IMR-90 (cell line): ENCODE measurements around the gene ALDOA. TPM values are rescaled to one million over a fixed set of nuclear protein-coding genes. Genes with fewer than 3 reads are reported as not detected.

Experiments used
- ATAC-seq: fragments of 200-7000 bp; cut with Tn5 transposase; 2 replicates; pipeline ENCODE4 v1.9.1; 2020; ENCODE audit warnings: low read depth, mild to moderate bottlenecking, moderate library complexity
- BruUV-seq: library from RNA; stranded (reverse); fragments of 400-500 nt; replicated peaks from 2 replicates; lab custom pipeline; 2021; lab: Mats Ljungman, UMichigan
- CTCF ChIA-PET: fragments of 300-600 bp; formaldehyde crosslinking; extraction: SDS; loops from one replicate; lab custom pipeline; 2021; ENCODE audit warnings: antibody characterized with exemption; lab: Yijun Ruan, JAX
- POLR2A ChIA-PET: fragments of 300-600 bp; sonication (Branson Sonifier 250); formaldehyde crosslinking; loops from one replicate; lab custom pipeline; 2022; ENCODE audit warnings: antibody characterized with exemption; ENCODE audit not compliant: unreplicated experiment; lab: Charles Lee
- DNase-seq: peaks from one replicate; pipeline ENCODE4 v3.0.0; 2013
- H2AFZ ChIP-seq: replicated peaks from 2 replicates; pipeline ENCODE3; 2013; ENCODE audit warnings: low read length, mild to moderate bottlenecking; ENCODE audit not compliant: poor library complexity
- H2AK5ac ChIP-seq: 2 replicates; pipeline ENCODE4 v1.6.1; 2013; ENCODE audit warnings: low read depth, low read length, inconsistent platforms
- H2AK9ac ChIP-seq: replicated peaks from 2 replicates; pipeline ENCODE3; 2013; ENCODE audit warnings: mild to moderate bottlenecking, low read depth, low read length, moderate library complexity; ENCODE audit not compliant: poor library complexity
- H2BK120ac ChIP-seq: 2 replicates; pipeline ENCODE4 v1.6.1; 2013; ENCODE audit warnings: low read depth, low read length, inconsistent platforms
- H2BK15ac ChIP-seq: 3 replicates; pipeline ENCODE4 v1.6.1; 2013; ENCODE audit warnings: low read depth, low read length, inconsistent platforms
- H2BK20ac ChIP-seq: 2 replicates; pipeline ENCODE4 v1.6.1; 2013; ENCODE audit warnings: low read depth, mild to moderate bottlenecking, inconsistent platforms, low read length, moderate library complexity
- H2BK5ac ChIP-seq: 2 replicates; pipeline ENCODE4 v1.6.1; 2013; ENCODE audit warnings: mild to moderate bottlenecking, low read depth, low read length, inconsistent platforms; ENCODE audit not compliant: poor library complexity, severe bottlenecking
- H3K14ac ChIP-seq: replicated peaks from 2 replicates; pipeline ENCODE4 v1.6.1; 2013; ENCODE audit warnings: low read depth, low read length, inconsistent platforms
- H3K18ac ChIP-seq: 2 replicates; pipeline ENCODE4 v1.6.1; 2013; ENCODE audit warnings: low read depth, low read length, control low read depth
- H3K23ac ChIP-seq: 2 replicates; pipeline ENCODE4 v1.6.1; 2013; ENCODE audit warnings: low read depth, low read length, inconsistent platforms
- H3K27ac ChIP-seq: 2 replicates; pipeline ENCODE4 v1.5.1; 2013; ENCODE audit warnings: mild to moderate bottlenecking, control low read depth, low read length; ENCODE audit not compliant: insufficient read depth
- H3K27me3 ChIP-seq: 2 replicates; pipeline ENCODE4 v1.6.1; 2013; ENCODE audit warnings: low read length; ENCODE audit not compliant: control insufficient read depth, insufficient read depth
- H3K36me3 ChIP-seq: 2 replicates; pipeline ENCODE4 v1.6.1; 2013; ENCODE audit warnings: low read length, mixed read lengths; ENCODE audit not compliant: control insufficient read depth, insufficient read depth
- H3K4ac ChIP-seq: 2 replicates; pipeline ENCODE4 v1.6.1; 2013; ENCODE audit warnings: low read depth, low read length, inconsistent platforms
- H3K4me1 ChIP-seq: 2 replicates; pipeline ENCODE4 v1.6.1; 2013; ENCODE audit warnings: low read length, mixed read lengths; ENCODE audit not compliant: control insufficient read depth, insufficient read depth
- H3K4me2 ChIP-seq: 2 replicates; pipeline ENCODE4 v1.6.1; 2013; ENCODE audit warnings: low read depth, mild to moderate bottlenecking, control low read depth, low read length, moderate library complexity
- H3K4me3 ChIP-seq: 2 replicates; pipeline ENCODE4 v1.5.1; 2013; ENCODE audit warnings: low read depth, mild to moderate bottlenecking, control low read depth, low read length, moderate library complexity; ENCODE audit not compliant: insufficient read depth
- H3K56ac ChIP-seq: 2 replicates; pipeline ENCODE4 v1.6.1; 2013; ENCODE audit warnings: low read length, inconsistent platforms; ENCODE audit not compliant: insufficient read depth; ENCODE audit errors: extremely low read depth
- H3K79me1 ChIP-seq, 2 experiments: 2 replicates each; pipeline ENCODE4 v1.6.1; 2013; ENCODE audit warnings: low read length in 2 of 2, inconsistent platforms in 1 of 2, low read depth in 1 of 2
- H3K9ac ChIP-seq: 2 replicates; pipeline ENCODE4 v1.6.1; 2013; ENCODE audit warnings: low read depth, low read length, control low read depth
- H3K9me1 ChIP-seq: 2 replicates; pipeline ENCODE4 v1.6.1; 2013; ENCODE audit warnings: low read length, inconsistent platforms; ENCODE audit not compliant: insufficient read depth
- H3K9me3 ChIP-seq: 2 replicates; pipeline ENCODE4 v1.6.1; 2013; ENCODE audit warnings: low read length; ENCODE audit not compliant: control insufficient read depth, insufficient read depth
- H4K20me1 ChIP-seq: 2 replicates; pipeline ENCODE4 v1.6.1; 2013; ENCODE audit warnings: low read length, inconsistent platforms; ENCODE audit not compliant: insufficient read depth
- H4K5ac ChIP-seq: 2 replicates; pipeline ENCODE4 v1.6.1; 2013; ENCODE audit warnings: mild to moderate bottlenecking, low read depth, low read length, control low read depth
- H4K8ac ChIP-seq, 2 experiments: 2 replicates each; pipeline ENCODE4 v1.6.1; 2013; ENCODE audit warnings: low read depth in 2 of 2, low read length in 2 of 2, control low read depth in 1 of 2, inconsistent platforms in 1 of 2
- H4K91ac ChIP-seq: 2 replicates; pipeline ENCODE4 v1.6.1; 2013; ENCODE audit warnings: low read depth, low read length, inconsistent platforms; ENCODE audit not compliant: insufficient read depth
- CEBPB ChIP-seq: IDR thresholded peaks from 2 replicates; pipeline ENCODE4 v1.6.1; 2012; ENCODE audit warnings: low read depth, low read length, improper control_type of control experiment
- CHD1 ChIP-seq: IDR thresholded peaks from 2 replicates; pipeline ENCODE4 v1.6.1; 2012; ENCODE audit warnings: low read depth, low read length, improper control_type of control experiment
- ELK1 ChIP-seq: fragments of 150-350 bp; IDR thresholded peaks from 2 replicates; pipeline ENCODE4 v1.6.1; 2016; ENCODE audit warnings: low read depth, mild to moderate bottlenecking, low read length, moderate library complexity, borderline replicate concordance
- FOS ChIP-seq: fragments of 150-350 bp; IDR thresholded peaks from 2 replicates; pipeline ENCODE4 v1.6.1; 2016; ENCODE audit warnings: low read depth, low read length
- MAFK ChIP-seq: IDR thresholded peaks from 2 replicates; pipeline ENCODE4 v1.6.1; 2012; ENCODE audit warnings: low read depth, low read length, improper control_type of control experiment
- MAZ ChIP-seq: IDR thresholded peaks from 2 replicates; pipeline ENCODE4 v1.6.1; 2012; ENCODE audit warnings: low read depth, mild to moderate bottlenecking, low read length, improper control_type of control experiment, moderate library complexity, borderline replicate concordance
- MXI1 ChIP-seq: IDR thresholded peaks from 2 replicates; pipeline ENCODE4 v1.6.1; 2012; ENCODE audit warnings: low read depth, mild to moderate bottlenecking, low read length, moderate library complexity, borderline replicate concordance
- NFE2L2 ChIP-seq: fragments of 150-350 bp; IDR thresholded peaks from 2 replicates; pipeline ENCODE4 v1.6.1; 2016; ENCODE audit warnings: low read depth, mild to moderate bottlenecking, low read length
- POLR2A ChIP-seq: IDR thresholded peaks from 2 replicates; pipeline ENCODE4 v1.6.1; 2012; ENCODE audit warnings: mild to moderate bottlenecking, low read depth, low read length
- RAD21 ChIP-seq: IDR thresholded peaks from 2 replicates; pipeline ENCODE4 v1.6.1; 2012; ENCODE audit warnings: low read length, improper control_type of control experiment
- RCOR1 ChIP-seq: IDR thresholded peaks from 2 replicates; pipeline ENCODE4 v1.6.1; 2012; ENCODE audit warnings: mild to moderate bottlenecking, low read length, improper control_type of control experiment; ENCODE audit not compliant: insufficient replicate concordance
- RFX5 ChIP-seq: IDR thresholded peaks from 2 replicates; pipeline ENCODE4 v1.8.0; 2012; ENCODE audit warnings: low read depth, mild to moderate bottlenecking, low read length, moderate library complexity
- SMC3 ChIP-seq: fragments of 150-350 bp; IDR thresholded peaks from 2 replicates; pipeline ENCODE4 v1.6.1; 2016; ENCODE audit warnings: low read depth, mild to moderate bottlenecking, antibody characterized with exemption, low read length, moderate library complexity
- WGBS, 2 experiments: methylation state at CpG; one replicate each; pipeline versions ENCODE4 v1.1.5 to v1.1.7; 2013; ENCODE audit warnings: missing lambda C conversion rate in 2 of 2; ENCODE audit not compliant: insufficient read length in 1 of 2; ENCODE audit errors: extremely low coverage in 2 of 2; 5-methylcytosine and 5-hydroxymethylcytosine counted together
- dilution Hi-C: fragments of 300-500 bp; cut with HindIII; formaldehyde crosslinking; loops from one replicate; pipeline ENCODE4 v1.14.3; 2018; ENCODE audit warnings: low sequenced_read_pairs; ENCODE audit not compliant: unreplicated experiment
- in situ Hi-C: fragments of 300-500 bp; cut with MboI; formaldehyde crosslinking; loops from 3 replicates; pipeline ENCODE4 v1.14.3; 2019; ENCODE audit warnings: low sequenced_read_pairs, inconsistent platforms, mixed read lengths
- intact Hi-C: fragments of 100-400 bp; cut with micrococcal nuclease; formaldehyde crosslinking; loops from 2 replicates; pipeline ENCODE4 v1.10.0; 2022
- polyA plus RNA-seq, 3 experiments: library from polyadenylated mRNA; depleted of rRNA; stranded (reverse); fragments of >200 nt; gene quantifications; 2 replicates each; pipeline ENCODE4 v1.2.3, GENCODE V29; 2012; ENCODE audit warnings: low replicate concordance in 1 of 3
- total RNA-seq: library from RNA; depleted of rRNA; stranded (reverse); fragments of >200 nt; gene quantifications from 2 replicates; pipeline ENCODE4 v1.2.3, GENCODE V29; 2012
- TF ChIP-seq, protein P1 (sequence below): fragments of 150-350 bp; IDR thresholded peaks from 2 replicates; pipeline ENCODE4 v1.6.1; 2017; ENCODE audit warnings: mild to moderate bottlenecking, antibody characterized with exemption, low read length, low read depth

Gene ALDOA
- total and polyA plus RNA-seq, 2 of the 4 experiments (the other 2 are of a cell fraction): 1,697 to 1,990 TPM

DNA sequence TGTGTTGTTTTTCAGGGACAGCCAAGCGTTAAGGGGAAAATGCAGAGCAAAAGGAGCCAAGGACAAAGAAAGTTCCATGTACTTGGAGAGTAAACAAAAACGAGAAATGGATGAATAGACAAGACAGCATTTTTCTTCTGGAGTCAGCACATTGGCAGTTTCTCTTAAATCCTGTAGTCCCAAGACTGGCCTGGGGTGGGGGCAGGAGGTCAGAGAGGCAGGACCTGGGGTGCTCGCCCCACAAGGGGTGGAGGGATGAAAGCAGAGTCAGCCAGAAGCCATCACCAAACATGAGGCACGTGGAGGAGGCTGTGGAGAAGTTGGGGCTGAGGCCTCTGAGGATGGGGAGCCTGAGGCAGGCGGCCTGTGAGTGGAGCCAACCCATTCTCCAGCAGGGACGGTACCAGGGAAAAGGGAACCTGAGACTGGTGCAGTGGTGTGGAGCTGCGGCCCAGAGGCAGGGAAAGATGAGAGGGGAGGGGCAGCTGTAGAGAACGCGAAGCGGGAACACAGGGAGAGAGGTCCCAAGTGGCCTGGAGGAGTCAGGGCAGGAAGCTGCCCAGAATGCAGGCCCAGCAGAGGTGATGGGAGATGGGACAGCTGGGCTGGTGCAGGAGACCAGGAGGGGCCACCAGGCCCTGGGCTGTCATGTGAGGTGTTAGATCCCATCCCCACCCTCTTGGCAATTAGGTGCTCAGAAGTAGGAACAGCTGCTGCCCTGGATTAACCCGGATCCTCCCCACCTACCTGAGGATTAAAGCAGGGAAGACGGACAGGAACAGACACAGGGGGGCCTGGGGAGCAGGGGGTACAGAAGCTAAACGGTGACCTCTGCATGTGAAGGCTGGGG lies 37.7 kb upstream of the ALDOA start:
- no peak overlapping the region for H4K91ac ChIP-seq
- H3K4me1 ChIP-seq: no peaks in the 10 kb centered on the region
- no TSS peak for BruUV-seq
- no peak overlapping the region for H2BK15ac ChIP-seq
- no peak overlapping the region for H2AK5ac ChIP-seq
- intact Hi-C loops: no loop called here
- TF ChIP-seq ELK1 (no peak), CEBPB (no peak), RAD21 (no peak), SMC3 (no peak), FOS (no peak), POLR2A (no peak), MXI1 (no peak), NFE2L2 (no peak), RCOR1 (no peak), RFX5 (no peak), CHD1 (no peak), MAZ (no peak), MAFK (no peak)
- TF ChIP-seq, protein P1, sequence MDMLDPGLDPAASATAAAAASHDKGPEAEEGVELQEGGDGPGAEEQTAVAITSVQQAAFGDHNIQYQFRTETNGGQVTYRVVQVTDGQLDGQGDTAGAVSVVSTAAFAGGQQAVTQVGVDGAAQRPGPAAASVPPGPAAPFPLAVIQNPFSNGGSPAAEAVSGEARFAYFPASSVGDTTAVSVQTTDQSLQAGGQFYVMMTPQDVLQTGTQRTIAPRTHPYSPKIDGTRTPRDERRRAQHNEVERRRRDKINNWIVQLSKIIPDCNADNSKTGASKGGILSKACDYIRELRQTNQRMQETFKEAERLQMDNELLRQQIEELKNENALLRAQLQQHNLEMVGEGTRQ: no peak
- no peak overlapping the region for H4K5ac ChIP-seq
- no peak overlapping the region for H3K18ac ChIP-seq
- CTCF ChIA-PET: no interaction called here
- H3K9me1 ChIP-seq: no peaks in the 10 kb centered on the region
- H3K27me3 ChIP-seq: peaks cover 72% of the 10 kb centered on the region
- in situ Hi-C loops: loop anchor here (10.0 kb wide), 1 partner anchor 333 kb away; no protein-coding TSS in a partner anchor
- POLR2A ChIA-PET: no interaction called here
- no peaks in the 10 kb centered on the region for H3K9me3 ChIP-seq
- no peak overlapping the region for H3K27ac ChIP-seq
- no peak overlapping the region for H2AFZ ChIP-seq
- no peak overlapping the region for H2BK120ac ChIP-seq
- H2AK9ac ChIP-seq: no peak overlapping the region
- H3K4ac ChIP-seq: no peak overlapping the region
- H3K56ac ChIP-seq: no peak overlapping the region
- H4K20me1 ChIP-seq: peaks cover 9% of the 10 kb centered on the region; the same call in 1 of the 2 replicates
- H3K4me2 ChIP-seq: no peak overlapping the region
- 25% methylated on average over 7 of the region's 13 CpGs; no CpG with 5 or more reads in 1 of the 2 experiments for WGBS, 2 experiments
- no peaks in the 10 kb centered on the region for H3K79me1 ChIP-seq
- no peak overlapping the region for H4K8ac ChIP-seq
- no peak for ATAC-seq
- H2BK5ac ChIP-seq: no peak overlapping the region
- H3K23ac ChIP-seq: no peak overlapping the region
- H3K4me3 ChIP-seq: no peak overlapping the region
- dilution Hi-C loops: no loop called here
- no peak overlapping the region for H3K9ac ChIP-seq
- no peaks in the 10 kb centered on the region for H3K36me3 ChIP-seq
- H2BK20ac ChIP-seq: no peak overlapping the region
- H3K14ac ChIP-seq: no peak overlapping the region
- no peak for DNase-seq
